HEK293 (cell line): ENCODE results near the gene ERBB4.

Source experiments
- CTCF ChIA-PET: fragments of 350-600 bp; formaldehyde crosslinking; extraction: SDS; loops from one replicate; lab custom pipeline; 2021; ENCODE audit warnings: antibody characterized with exemption; lab: Yijun Ruan, JAX
- POLR2A ChIA-PET: fragments of 300-600 bp; formaldehyde crosslinking; extraction: SDS; loops from one replicate; lab custom pipeline; 2020; ENCODE audit warnings: antibody characterized with exemption, inconsistent platforms; lab: Yijun Ruan, JAX
- H3K27ac ChIP-seq: fragments of 200-500 bp; sonication (Bioruptor generic); 2 replicates; pipeline ENCODE4 v1.5.1; 2014; ENCODE audit warnings: low read depth, low read length, control low read depth, inconsistent platforms; ENCODE audit errors: extremely low read depth
- H3K36me3 ChIP-seq, 2 experiments: fragments of 200-500 bp in 1 of 2; sonication (Bioruptor generic) in 1 of 2; 1 replicate in 1 of 2; 2 replicates in 1 of 2; pipeline ENCODE4 v1.5.1; 2014 to 2017; ENCODE audit warnings: inconsistent platforms in 2 of 2, low read length in 2 of 2; ENCODE audit not compliant: control insufficient read depth in 2 of 2, insufficient read depth in 1 of 2
- H3K4me1 ChIP-seq: fragments of 200-500 bp; sonication (Bioruptor generic); 2 replicates; pipeline ENCODE4 v1.5.1; 2014; ENCODE audit warnings: mild to moderate bottlenecking, low read length, inconsistent platforms; ENCODE audit not compliant: control insufficient read depth, insufficient read depth
- H3K4me3 ChIP-seq: 2 replicates; pipeline ENCODE4 v1.5.1; 2011; ENCODE audit warnings: low read depth, mild to moderate bottlenecking, control low read depth, low read length, moderate library complexity
- H3K9me3 ChIP-seq: fragments of 200-500 bp; sonication (Bioruptor generic); 2 replicates; pipeline ENCODE4 v1.5.1; 2014; ENCODE audit warnings: low read depth, low read length, inconsistent platforms; ENCODE audit not compliant: control insufficient read depth, insufficient read depth
- BCL11A ChIP-seq: fragments of 450-650 bp; formaldehyde crosslinking; IDR thresholded peaks from 2 replicates; pipeline ENCODE4 v1.5.1; 2016; ENCODE audit warnings: low read depth, missing biosample characterization, missing genetic modification characterization
- GFI1B ChIP-seq: fragments of 450-650 bp; formaldehyde crosslinking; IDR thresholded peaks from 2 replicates; pipeline ENCODE4 v1.5.1; 2016; ENCODE audit warnings: missing biosample characterization, missing genetic modification characterization
- INSM2 ChIP-seq: fragments of 450-650 bp; formaldehyde crosslinking; IDR thresholded peaks from 2 replicates; pipeline ENCODE4 v1.5.1; 2016; ENCODE audit warnings: missing biosample characterization, missing genetic modification characterization
- KLF8 ChIP-seq: fragments of 450-650 bp; formaldehyde crosslinking; IDR thresholded peaks from 2 replicates; pipeline ENCODE4 v1.5.1; 2016; ENCODE audit warnings: missing biosample characterization, missing genetic modification characterization
- MYNN ChIP-seq: fragments of 450-650 bp; formaldehyde crosslinking; IDR thresholded peaks from 2 replicates; pipeline ENCODE4 v1.5.1; 2016; ENCODE audit warnings: missing biosample characterization, missing genetic modification characterization, borderline replicate concordance
- OSR2 ChIP-seq: fragments of 450-650 bp; formaldehyde crosslinking; IDR thresholded peaks from 2 replicates; pipeline ENCODE4 v1.5.1; 2016; ENCODE audit warnings: missing biosample characterization, missing genetic modification characterization
- REST ChIP-seq: fragments of 450-650 bp; formaldehyde crosslinking; IDR thresholded peaks from 2 replicates; pipeline ENCODE4 v1.5.1; 2016; ENCODE audit warnings: missing biosample characterization, missing genetic modification characterization
- WT1 ChIP-seq: fragments of 450-650 bp; formaldehyde crosslinking; IDR thresholded peaks from 2 replicates; pipeline ENCODE4 v1.5.1; 2016; ENCODE audit warnings: missing biosample characterization, missing genetic modification characterization
- ZBTB8A ChIP-seq: fragments of 450-650 bp; formaldehyde crosslinking; IDR thresholded peaks from 2 replicates; pipeline ENCODE4 v1.5.1; 2016; ENCODE audit warnings: missing biosample characterization, missing genetic modification characterization
- ZFP69B ChIP-seq: fragments of 450-650 bp; formaldehyde crosslinking; IDR thresholded peaks from 2 replicates; pipeline ENCODE4 v1.5.1; 2016; ENCODE audit warnings: missing biosample characterization, missing genetic modification characterization
- ZNF157 ChIP-seq: fragments of 450-650 bp; formaldehyde crosslinking; IDR thresholded peaks from 2 replicates; pipeline ENCODE4 v1.5.1; 2016; ENCODE audit warnings: missing biosample characterization, missing genetic modification characterization
- ZNF449 ChIP-seq: fragments of 450-650 bp; formaldehyde crosslinking; IDR thresholded peaks from 2 replicates; pipeline ENCODE4 v1.5.1; 2017; ENCODE audit warnings: missing biosample characterization, mild to moderate bottlenecking, missing genetic modification characterization, moderate library complexity
- ZNF513 ChIP-seq: fragments of 450-650 bp; IDR thresholded peaks from 2 replicates; pipeline ENCODE4 v1.5.1; 2018; ENCODE audit warnings: missing biosample characterization, missing genetic modification characterization
- ZNF521 ChIP-seq: fragments of 450-650 bp; formaldehyde crosslinking; IDR thresholded peaks from 2 replicates; pipeline ENCODE4 v1.5.1; 2017; ENCODE audit warnings: missing biosample characterization, mild to moderate bottlenecking, missing genetic modification characterization
- ZNF544 ChIP-seq: fragments of 450-650 bp; formaldehyde crosslinking; IDR thresholded peaks from 2 replicates; pipeline ENCODE4 v1.5.0; 2017; ENCODE audit warnings: missing biosample characterization, missing genetic modification characterization
- ZNF548 ChIP-seq: fragments of 450-650 bp; formaldehyde crosslinking; IDR thresholded peaks from 2 replicates; pipeline ENCODE4 v1.5.1; 2016; ENCODE audit warnings: missing biosample characterization, missing genetic modification characterization
- ZNF560 ChIP-seq: fragments of 450-650 bp; formaldehyde crosslinking; IDR thresholded peaks from 2 replicates; pipeline ENCODE4 v1.5.1; 2017; ENCODE audit warnings: missing biosample characterization, missing genetic modification characterization, borderline replicate concordance
- ZNF585B ChIP-seq: fragments of 450-650 bp; formaldehyde crosslinking; IDR thresholded peaks from 2 replicates; pipeline ENCODE4 v1.5.1; 2016; ENCODE audit warnings: missing biosample characterization, missing genetic modification characterization
- TF ChIP-seq, protein P1 (sequence below): fragments of 450-650 bp; formaldehyde crosslinking; IDR thresholded peaks from 2 replicates; pipeline ENCODE4 v1.5.1; 2016; ENCODE audit warnings: missing biosample characterization, missing genetic modification characterization, low read depth

The ERBB4 gene

GRCh38 chr2:212454149-212454548 is 84.5 kb downstream of the ERBB4 start:
- no peak overlapping the region for H3K27ac ChIP-seq
- peaks cover 3% of the 10 kb centered on the region for H3K4me1 ChIP-seq
- ChIA-PET CTCF (no interaction called here), POLR2A (interaction anchor here (0.9 kb wide), 1 partner anchor 84 kb away, joined by 5 read pairs; the partner anchor contains the start of gene ERBB4)
- H3K9me3 ChIP-seq, result no peaks in the 10 kb centered on the region
- no peaks in the 10 kb centered on the region for H3K36me3 ChIP-seq
- TF ChIP-seq, protein P1, sequence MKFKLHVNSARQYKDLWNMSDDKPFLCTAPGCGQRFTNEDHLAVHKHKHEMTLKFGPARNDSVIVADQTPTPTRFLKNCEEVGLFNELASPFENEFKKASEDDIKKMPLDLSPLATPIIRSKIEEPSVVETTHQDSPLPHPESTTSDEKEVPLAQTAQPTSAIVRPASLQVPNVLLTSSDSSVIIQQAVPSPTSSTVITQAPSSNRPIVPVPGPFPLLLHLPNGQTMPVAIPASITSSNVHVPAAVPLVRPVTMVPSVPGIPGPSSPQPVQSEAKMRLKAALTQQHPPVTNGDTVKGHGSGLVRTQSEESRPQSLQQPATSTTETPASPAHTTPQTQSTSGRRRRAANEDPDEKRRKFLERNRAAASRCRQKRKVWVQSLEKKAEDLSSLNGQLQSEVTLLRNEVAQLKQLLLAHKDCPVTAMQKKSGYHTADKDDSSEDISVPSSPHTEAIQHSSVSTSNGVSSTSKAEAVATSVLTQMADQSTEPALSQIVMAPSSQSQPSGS (tag by site-specific recombination), result no peak
- TF ChIP-seq ZBTB8A (no peak), ZNF544 (tag by site-specific recombination) (no peak), INSM2 (tag by site-specific recombination) (no peak), ZNF548 (tag by site-specific recombination) (no peak), ZNF521 (tag by site-specific recombination) (no peak), ZNF560 (no peak), REST (tag by site-specific recombination) (no peak), ZNF157 (tag by site-specific recombination) (no peak), MYNN (tag by site-specific recombination) (no peak), ZNF585B (tag by site-specific recombination) (no peak), ZNF513 (no peak)
- no peak overlapping the region for H3K4me3 ChIP-seq

DNA sequence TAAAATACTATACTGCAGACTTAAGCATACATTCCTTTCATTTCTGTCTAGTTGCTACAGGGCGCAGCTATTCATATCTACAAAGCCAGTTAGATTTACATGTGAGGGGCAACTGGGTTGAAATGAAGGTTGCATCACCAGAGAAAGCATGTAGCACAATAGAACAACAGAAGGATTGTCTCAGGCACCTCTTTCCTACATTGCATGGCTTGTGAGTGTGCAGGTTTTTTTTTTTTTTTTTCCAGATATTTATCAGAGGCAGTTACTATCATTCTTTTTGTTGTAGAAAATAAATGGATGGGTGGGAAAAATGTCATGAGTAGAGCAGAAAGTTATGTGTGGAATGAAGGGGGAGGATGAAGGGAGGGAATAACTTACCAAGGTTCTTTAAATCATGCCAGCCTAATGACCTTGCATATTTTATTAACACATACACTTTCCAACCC is 86.8 kb downstream of the ERBB4 start:
- Histone ChIP-seq H3K9me3 (no peaks in the 10 kb centered on the region), H3K27ac (no peak overlapping the region), H3K36me3 (no peaks in the 10 kb centered on the region; a peak in 1 of 3 replicates), H3K4me3 (no peak overlapping the region), H3K4me1 (peaks cover 11% of the 10 kb centered on the region)
- POLR2A ChIA-PET, result no interaction called here
- CTCF ChIA-PET, result no interaction called here
- no peak for TF ChIP-seq ZFP69B (tag by site-specific recombination)
- TF ChIP-seq WT1, result peak; percentile 58; the same call in 1 of the 2 replicates
- TF ChIP-seq, all 188 proteins: peak for 1

DNA sequence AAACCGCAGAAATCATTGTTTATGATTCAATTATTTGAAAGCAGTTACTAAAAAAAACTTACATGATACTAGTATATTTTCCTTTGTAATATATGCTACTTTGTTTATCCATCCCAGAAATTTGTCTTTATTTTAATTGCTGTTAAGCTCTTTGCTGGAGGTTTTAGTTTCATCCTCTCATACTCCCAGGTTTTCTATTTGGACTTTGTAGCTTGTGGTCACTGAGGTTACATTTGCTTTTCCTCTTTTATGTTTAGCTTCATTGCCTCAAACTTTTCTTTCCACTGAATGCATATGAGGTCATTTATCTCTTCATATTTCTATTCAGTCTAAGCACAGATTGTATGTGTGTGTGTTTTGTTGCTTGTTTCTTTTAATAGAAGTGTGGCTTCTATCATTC is 89.9 kb downstream of the ERBB4 start:
- CTCF ChIA-PET, result no interaction called here
- no peak overlapping the region for H3K27ac ChIP-seq
- H3K36me3 ChIP-seq, result no peaks in the 10 kb centered on the region; a peak in 1 of 3 replicates
- H3K9me3 ChIP-seq, result no peaks in the 10 kb centered on the region
- POLR2A ChIA-PET, result no interaction called here
- H3K4me3 ChIP-seq, result no peak overlapping the region
- peaks cover 11% of the 10 kb centered on the region for H3K4me1 ChIP-seq
- TF ChIP-seq WT1, result peak; percentile 84
- TF ChIP-seq GFI1B, result peak; percentile 70
- TF ChIP-seq KLF8 (tag by site-specific recombination), result no peak
- TF ChIP-seq ZNF449 (tag by site-specific recombination), result no peak
- TF ChIP-seq OSR2 (tag by site-specific recombination), result peak; percentile 13; the same call in 1 of the 2 replicates
- no peak for TF ChIP-seq BCL11A (tag by site-specific recombination)
